ENCODE results near the gene DOK6. TPM values are rescaled to one million over a fixed set of nuclear protein-coding genes. Genes with fewer than 3 reads are reported as not detected.

Gene DOK6
- total and polyA plus RNA-seq, 10 of the 15 experiments (the other 5 are each of a cell fraction or from before 2014, with no cell fraction given) = 0.01 to 0.09 (median 0.04) TPM; not detected in 4

- WGBS (ENCODE audit: insufficient coverage, insufficient replicate concordance, low lambda C conversion rate, missing lambda C conversion rate) = 21% methylated on average over 3 of the region's 3 CpGs
- H3K9ac ChIP-seq (ENCODE audit: control insufficient read depth, insufficient read depth, low read length) = no peak overlapping the region
- POLR2A ChIA-PET = no interaction called here
- no peak overlapping the region for H3K27ac ChIP-seq (ENCODE audit: control insufficient read depth, insufficient read depth)
- no peaks in the 10 kb centered on the region for H3K79me2 ChIP-seq (ENCODE audit: control insufficient read depth, insufficient read depth, low read length)
- intact Hi-C loops (cut with micrococcal nuclease; ENCODE audit: unreplicated experiment) (no loop called here), in situ Hi-C loops (cut with MboI) (no loop called here)
- H2AFZ ChIP-seq (ENCODE audit: control insufficient read depth, low read depth, low read length) = no peak overlapping the region
- SMC1A ChIA-PET (ENCODE audit: uncharacterized antibody, unreplicated experiment) = interaction anchor here (0.7 to 1.2 kb wide), 2 partner anchors 9 to 442 kb away, joined by 3 read pairs; no protein-coding TSS in a partner anchor
- no peak for DNase-seq (ENCODE audit: low read depth, low spot score)
- CTCF ChIA-PET = interaction anchor here (0.8 kb wide), 1 partner anchor 337 kb away, joined by 3 read pairs; no protein-coding TSS in a partner anchor
- H3K4me2 ChIP-seq (ENCODE audit: control insufficient read depth, insufficient read depth) = no peak overlapping the region
- H3K4me1 ChIP-seq (ENCODE audit: control insufficient read depth, insufficient read depth, low read length) = no peaks in the 10 kb centered on the region
- no peaks in the 10 kb centered on the region for H4K20me1 ChIP-seq (ENCODE audit: control insufficient read depth, insufficient read depth)
- ATAC-seq = no peak
- no peak overlapping the region for H3K4me3 ChIP-seq
- H3K36me3 ChIP-seq (ENCODE audit: control insufficient read depth in 2 of 2, insufficient read depth in 2 of 2, low read length in 1 of 2) = no peaks in the 10 kb centered on the region
- TF ChIP-seq EGR1 (IDR thresholded peaks at IDR 0.05; ENCODE audit: borderline replicate concordance in 1 of 2, low read depth in 2 of 2, low read length in 2 of 2) (no peak), ATF3 (IDR thresholded peaks at IDR 0.05; ENCODE audit: borderline replicate concordance, extremely low read depth, low read depth, low read length) (no peak), NFIC (IDR thresholded peaks at IDR 0.05; ENCODE audit: low read depth, low read length) (no peak)
- no peak for FAIRE-seq
- H3K27me3 ChIP-seq (replicated peaks in 1 of 2; ENCODE audit: control insufficient read depth in 2 of 2, insufficient read depth in 2 of 2, low read length in 1 of 2) = no peaks in the 10 kb centered on the region
- RAD21 ChIA-PET (ENCODE audit: unreplicated experiment) = no interaction called here
- H3K9me3 ChIP-seq (replicated peaks; ENCODE audit: control insufficient read depth, insufficient read depth, low read length) = no peaks in the 10 kb centered on the region
- no TSS peak for BruUV-seq (replicated peaks)
These were observed 221.5 kb downstream of the DOK6 start for GRCh38 chr18:69622184-69622583.

GRCh38 chr18:69622961-69623360 is 222.3 kb downstream of the DOK6 start:
- ChIA-PET SMC1A (ENCODE audit: uncharacterized antibody, unreplicated experiment) (interaction anchor here (0.6 kb wide), 1 partner anchor 8 kb away, joined by 3 read pairs; no protein-coding TSS in a partner anchor), RAD21 (ENCODE audit: unreplicated experiment) (no interaction called here), CTCF (no interaction called here), POLR2A (no interaction called here)
- H3K36me3 ChIP-seq (ENCODE audit: control insufficient read depth in 2 of 2, insufficient read depth in 2 of 2, low read length in 1 of 2) = no peaks in the 10 kb centered on the region
- H3K9me3 ChIP-seq (replicated peaks; ENCODE audit: control insufficient read depth, insufficient read depth, low read length) = no peaks in the 10 kb centered on the region
- ATAC-seq (no peak), DNase-seq (ENCODE audit: low read depth, low spot score) (no peak), FAIRE-seq (no peak)
- H2AFZ ChIP-seq (ENCODE audit: control insufficient read depth, low read depth, low read length) = no peak overlapping the region
- H3K27me3 ChIP-seq (replicated peaks in 1 of 2; ENCODE audit: control insufficient read depth in 2 of 2, insufficient read depth in 2 of 2, low read length in 1 of 2) = no peaks in the 10 kb centered on the region
- no peak overlapping the region for H3K4me3 ChIP-seq
- H3K9ac ChIP-seq (ENCODE audit: control insufficient read depth, insufficient read depth, low read length) = no peak overlapping the region
- no peaks in the 10 kb centered on the region for H3K79me2 ChIP-seq (ENCODE audit: control insufficient read depth, insufficient read depth, low read length)
- no TSS peak for BruUV-seq (replicated peaks)
- H3K4me2 ChIP-seq (ENCODE audit: control insufficient read depth, insufficient read depth) = no peak overlapping the region
- in situ Hi-C loops (cut with MboI) = no loop called here
- intact Hi-C loops (cut with micrococcal nuclease; ENCODE audit: unreplicated experiment) = no loop called here
- no peaks in the 10 kb centered on the region for H4K20me1 ChIP-seq (ENCODE audit: control insufficient read depth, insufficient read depth)
- WGBS (ENCODE audit: insufficient coverage, insufficient replicate concordance, low lambda C conversion rate, missing lambda C conversion rate) = 0% methylated on average over 1 of the region's 1 CpG
- H3K27ac ChIP-seq (ENCODE audit: control insufficient read depth, insufficient read depth) = no peak overlapping the region
- no peaks in the 10 kb centered on the region for H3K4me1 ChIP-seq (ENCODE audit: control insufficient read depth, insufficient read depth, low read length)
- no peak for TF ChIP-seq MEF2A (IDR thresholded peaks at IDR 0.05; ENCODE audit: insufficient read depth, low read depth, low read length)
- no peak for TF ChIP-seq CBX5 (IDR thresholded peaks at IDR 0.05; ENCODE audit: low read depth)
- no peak for TF ChIP-seq POLR2AphosphoS5 (IDR thresholded peaks at IDR 0.05; ENCODE audit: low read length)
- TF ChIP-seq ETV6 (conservative IDR thresholded peaks at IDR 0.05 in 1 of 2, IDR thresholded peaks at IDR 0.05 in 1 of 2; ENCODE audit: borderline replicate concordance in 1 of 2, low read depth in 1 of 2) = no peak
- TF ChIP-seq CUX1 (IDR thresholded peaks at IDR 0.05; ENCODE audit: insufficient replicate concordance, low read depth, low read length) = no peak
- TF ChIP-seq STAT3 (IDR thresholded peaks at IDR 0.05; ENCODE audit: low read depth, low read length) = no peak
- no peak for TF ChIP-seq MYC (IDR thresholded peaks at IDR 0.05; ENCODE audit: insufficient read depth, insufficient read length, insufficient replicate concordance, low read length, severe bottlenecking)
- no peak for TF ChIP-seq ZNF207 (IDR thresholded peaks at IDR 0.05; ENCODE audit: borderline replicate concordance)
- no peak for TF ChIP-seq LARP7 (IDR thresholded peaks at IDR 0.05)
